HG03558 (cell line): ENCODE data around the gene GABRB2.

ENCODE experiments used
- ATAC-seq: cut with Tn5 transposase; IDR thresholded peaks from one replicate; pipeline ENCODE4 v1.9.1; 2021; ENCODE audit warnings: moderate number of reproducible peaks; ENCODE audit not compliant: unreplicated experiment; ENCODE audit errors: extremely low read depth

GABRB2 gene

GRCh38 chr5:161396171-161396570 lies 150.4 kb downstream of the GABRB2 start:
- no peak for ATAC-seq

- ATAC-seq, result no peak
Measured at GRCh38 chr5:161391724-161392123, 154.8 kb downstream of the GABRB2 start.

- ATAC-seq, result no peak
Measured at GRCh38 chr5:161391016-161391415, 155.5 kb downstream of the GABRB2 start.

- no peak for ATAC-seq
Measured at GRCh38 chr5:161387121-161387520, 159.4 kb downstream of the GABRB2 start.

GRCh38 chr5:161385027-161385426 lies 161.5 kb downstream of the GABRB2 start:
- ATAC-seq, result no peak

GRCh38 chr5:161382685-161383084 lies 163.8 kb downstream of the GABRB2 start:
- ATAC-seq, result no peak

GRCh38 chr5:161380486-161380885 lies 166.0 kb downstream of the GABRB2 start:
- peak; percentile 69 for ATAC-seq

GRCh38 chr5:161378701-161379100 lies 167.8 kb downstream of the GABRB2 start:
- ATAC-seq, result no peak

- no peak for ATAC-seq
Measured at GRCh38 chr5:161376034-161376433, 170.5 kb downstream of the GABRB2 start.

GRCh38 chr5:161373345-161373707 lies 173.2 kb downstream of the GABRB2 start:
- peak; percentile 26 for ATAC-seq

GRCh38 chr5:161372682-161373344 lies 173.7 kb downstream of the GABRB2 start:
- ATAC-seq, result peak; percentile 51

- ATAC-seq, result no peak
Measured at GRCh38 chr5:161369022-161369421, 177.5 kb downstream of the GABRB2 start.

GRCh38 chr5:161358446-161358845 lies 188.1 kb downstream of the GABRB2 start:
- no peak for ATAC-seq

- no peak for ATAC-seq
Measured at GRCh38 chr5:161344234-161344633, 202.3 kb downstream of the GABRB2 start.

GRCh38 chr5:161342886-161343285 lies 203.6 kb downstream of the GABRB2 start:
- no peak for ATAC-seq

- ATAC-seq, result no peak
Measured at GRCh38 chr5:161340012-161340411, 206.5 kb downstream of the GABRB2 start.

- ATAC-seq, result no peak
Measured at GRCh38 chr5:161333194-161333880, 213.2 kb downstream of the GABRB2 start.

- no peak for ATAC-seq
Measured at GRCh38 chr5:161332343-161332742, 214.2 kb downstream of the GABRB2 start.

GRCh38 chr5:161314033-161314432 lies 232.5 kb downstream of the GABRB2 start:
- ATAC-seq, result no peak

- ATAC-seq, result no peak
Measured at GRCh38 chr5:161312882-161313281, 233.6 kb downstream of the GABRB2 start.

GRCh38 chr5:161311965-161312364 lies 234.6 kb downstream of the GABRB2 start:
- ATAC-seq, result no peak

GRCh38 chr5:161311146-161311708 lies 235.3 kb downstream of the GABRB2 start:
- peak; percentile 92 for ATAC-seq
